Measurements from ENCODE around the gene OR2A42.
"Not testable (repeated sequence)": the region's sequence is repeated elsewhere in the genome, so short reads cannot be mapped to it uniquely, and the experiment has no call there.

The OR2A42 gene

GRCh38 chr7:144231027-144231426, 8.4 kb downstream of the OR2A42 start:
- not testable (repeated sequence) for H3K4me3 ChIP-seq (ENCODE audit: low read length); DNase-seq (ENCODE audit: low read depth, low spot score)

GRCh38 chr7:144228810-144229209, 10.6 kb downstream of the OR2A42 start:
- DNase-seq (ENCODE audit: low read depth, low spot score); H3K4me3 ChIP-seq (ENCODE audit: low read length): not testable (repeated sequence)

DNA sequence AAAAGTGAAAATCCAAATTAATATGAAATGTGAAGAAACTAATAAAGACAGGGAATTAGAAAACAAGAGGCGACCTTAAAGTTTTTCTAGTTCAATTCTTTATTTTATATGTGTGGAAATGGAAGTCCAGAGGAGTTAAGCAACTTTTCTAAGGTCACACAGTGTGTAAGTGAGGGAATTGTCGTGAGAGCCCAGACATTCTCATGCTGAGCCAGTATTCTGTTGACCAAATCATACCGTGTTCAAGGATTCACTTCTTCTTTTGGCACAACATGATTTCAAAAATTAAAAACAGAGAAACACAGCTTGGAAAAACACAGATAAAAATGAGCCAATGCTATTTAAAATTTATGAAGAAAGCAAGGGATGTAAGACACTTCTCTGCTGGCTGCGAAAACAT, 12.5 kb downstream of the OR2A42 start:
- not testable (repeated sequence) for H3K4me3 ChIP-seq (ENCODE audit: low read length); DNase-seq (ENCODE audit: low read depth, low spot score)

- H3K4me3 ChIP-seq (ENCODE audit: low read length); DNase-seq (ENCODE audit: low read depth, low spot score): not testable (repeated sequence)
Observed at GRCh38 chr7:144223675-144224074, 15.7 kb downstream of the OR2A42 start.

GRCh38 chr7:144220531-144220930, 18.9 kb downstream of the OR2A42 start:
- H3K4me3 ChIP-seq (ENCODE audit: low read length); DNase-seq (ENCODE audit: low read depth, low spot score): not testable (repeated sequence)

- H3K4me3 ChIP-seq (ENCODE audit: low read length); DNase-seq (ENCODE audit: low read depth, low spot score): not testable (repeated sequence)
Observed at GRCh38 chr7:144219149-144219548, 20.3 kb downstream of the OR2A42 start.

DNA sequence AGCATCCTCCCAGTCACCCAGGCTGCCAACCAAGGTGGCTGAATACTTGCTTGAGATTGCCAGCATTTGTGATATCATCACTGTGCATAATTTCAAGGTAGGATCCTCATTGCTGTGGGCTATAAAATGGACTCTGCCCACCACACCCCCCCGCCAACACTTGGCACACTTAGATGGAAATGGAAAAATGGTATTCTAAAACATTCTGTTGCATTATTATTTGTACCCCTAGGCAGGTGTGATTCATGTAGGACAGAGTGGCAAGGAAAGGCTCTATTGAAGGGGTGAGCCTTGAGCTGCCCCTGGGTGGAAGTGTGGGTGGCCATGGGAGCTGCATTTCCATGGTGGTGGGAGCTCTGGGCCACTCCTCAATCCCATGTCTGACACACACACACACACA, 20.8 kb downstream of the OR2A42 start:
- H3K4me3 ChIP-seq (ENCODE audit: low read length); DNase-seq (ENCODE audit: low read depth, low spot score): not testable (repeated sequence)

- H3K4me3 ChIP-seq (ENCODE audit: low read length); DNase-seq (ENCODE audit: low read depth, low spot score): not testable (repeated sequence)
Observed at GRCh38 chr7:144217200-144217599, 22.2 kb downstream of the OR2A42 start.

DNA sequence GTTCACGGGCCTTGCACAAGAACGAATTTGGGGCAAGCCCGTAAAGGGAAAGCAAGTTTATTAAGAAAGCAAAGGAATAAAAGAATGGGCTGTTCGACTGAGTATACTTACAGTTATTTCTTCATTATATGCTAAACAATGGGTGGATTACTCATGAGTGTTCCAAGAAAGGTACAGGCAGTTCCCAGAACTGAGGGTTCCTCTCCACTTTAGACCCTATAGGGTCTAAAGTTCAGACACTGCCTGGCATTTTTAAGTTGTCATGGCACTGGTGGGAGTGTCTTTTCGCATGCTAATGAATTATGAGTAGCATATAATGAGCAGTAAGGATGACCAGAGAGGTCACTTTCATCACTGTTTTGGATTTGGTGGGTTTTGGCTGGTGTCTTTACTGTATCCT, 34.1 kb downstream of the OR2A42 start:
- not testable (repeated sequence) for DNase-seq (ENCODE audit: low read depth, low spot score); H3K4me3 ChIP-seq (ENCODE audit: low read length)

DNA sequence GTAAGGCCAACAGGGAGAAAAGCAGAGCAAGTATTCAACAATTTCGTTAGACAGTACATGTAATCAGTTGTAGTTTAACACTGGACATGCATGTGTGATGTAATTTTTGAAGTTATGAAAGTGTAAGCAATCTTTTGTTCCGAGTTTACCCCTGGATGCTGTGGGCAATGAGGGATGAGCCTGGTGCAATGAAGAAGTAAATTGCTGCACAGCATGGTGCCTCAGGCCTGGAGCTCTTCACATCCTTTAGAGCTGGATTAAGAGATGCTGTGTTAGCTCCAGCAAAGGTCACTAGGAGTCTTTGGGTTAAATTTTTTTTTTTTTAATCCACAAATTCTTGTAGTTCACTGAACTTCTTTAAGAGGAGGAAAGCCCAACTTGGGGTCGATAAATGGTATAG, 36.3 kb downstream of the OR2A42 start:
- not testable (repeated sequence) for H3K4me3 ChIP-seq (ENCODE audit: low read length); DNase-seq (ENCODE audit: low read depth, low spot score)

DNA sequence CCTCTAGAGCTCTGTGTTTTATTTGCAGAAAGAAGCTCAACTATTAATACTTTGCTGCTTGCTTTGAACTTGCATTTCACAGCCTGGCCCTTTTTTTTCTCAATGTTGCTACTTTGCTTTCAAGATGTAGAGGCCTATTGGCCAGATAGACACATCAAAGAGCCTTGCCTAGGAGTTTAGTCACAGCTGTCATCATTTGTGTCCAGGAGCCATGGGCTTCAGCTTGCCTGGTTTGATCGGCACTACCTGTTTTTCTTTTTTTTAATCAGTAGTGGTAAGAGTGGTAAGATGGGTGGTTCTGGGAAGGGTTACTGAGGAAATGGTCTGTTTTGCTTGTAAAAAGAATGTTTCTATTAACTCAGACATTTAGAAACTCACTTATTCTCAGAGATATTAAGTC, 37.4 kb downstream of the OR2A42 start:
- H3K4me3 ChIP-seq (ENCODE audit: low read length); DNase-seq (ENCODE audit: low read depth, low spot score): not testable (repeated sequence)

DNA sequence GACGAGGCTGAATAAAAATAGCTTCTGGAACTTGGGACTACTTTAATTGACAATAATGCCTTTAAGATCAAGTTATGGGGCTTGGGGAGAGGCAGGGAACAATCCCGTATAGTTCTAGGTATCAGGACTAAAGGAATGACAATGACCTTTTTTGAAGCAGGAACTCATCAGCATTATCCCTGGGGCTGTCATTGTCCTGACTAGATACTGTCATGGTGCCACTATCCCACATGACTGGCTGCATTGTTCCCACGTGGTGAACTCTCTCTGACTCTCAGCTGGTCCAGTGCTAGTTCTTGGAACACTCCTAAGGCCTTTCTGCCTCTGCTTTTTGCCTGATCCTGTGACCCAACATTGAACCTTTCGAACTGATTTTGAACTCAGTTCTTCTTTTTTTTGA, 40.5 kb downstream of the OR2A42 start:
- not testable (repeated sequence) for DNase-seq (ENCODE audit: low read depth, low spot score); H3K4me3 ChIP-seq (ENCODE audit: low read length)

DNA sequence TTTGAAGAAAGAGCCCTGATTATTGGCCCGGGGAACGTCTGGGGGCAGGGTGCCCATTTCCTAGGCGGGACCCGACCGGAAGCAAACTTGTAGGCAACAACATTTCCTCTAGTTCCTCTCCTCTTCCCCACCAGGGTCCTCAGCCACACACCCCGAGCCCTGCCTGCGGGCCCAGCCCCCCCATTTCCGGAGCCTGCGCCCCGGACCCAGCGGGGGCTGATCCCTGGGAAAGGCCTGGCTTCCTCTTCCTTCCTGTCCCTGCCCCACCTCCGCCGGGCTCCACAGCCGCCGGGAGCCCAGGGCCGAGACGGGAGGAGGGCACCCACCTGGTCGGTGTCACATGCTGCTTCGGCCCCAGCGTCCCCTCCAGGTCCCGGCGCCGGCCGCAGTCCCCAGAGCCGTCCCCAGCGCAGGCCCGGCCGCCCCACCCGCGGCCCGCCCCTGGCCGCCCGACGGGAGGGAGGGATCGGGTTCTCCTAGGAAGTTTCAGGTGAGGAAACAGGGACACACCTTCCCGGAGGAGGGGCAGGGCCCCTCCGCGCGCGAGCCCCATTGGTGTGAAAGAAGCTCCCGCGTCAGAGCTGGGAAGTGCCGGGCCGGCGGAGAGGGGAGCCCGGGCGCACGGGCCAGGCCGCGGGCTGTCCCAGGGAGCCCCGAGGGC, 44.1 kb downstream of the OR2A42 start, which contains the start of gene ARHGEF35:
ARHGEF35 (minus strand) TSS at position 622 of the 661 bp plus-strand sequence. CDS start 7,450 bp downstream, outside the sequence.
- H3K4me3 ChIP-seq (ENCODE audit: low read length); DNase-seq (ENCODE audit: low read depth, low spot score): not testable (repeated sequence)

DNA sequence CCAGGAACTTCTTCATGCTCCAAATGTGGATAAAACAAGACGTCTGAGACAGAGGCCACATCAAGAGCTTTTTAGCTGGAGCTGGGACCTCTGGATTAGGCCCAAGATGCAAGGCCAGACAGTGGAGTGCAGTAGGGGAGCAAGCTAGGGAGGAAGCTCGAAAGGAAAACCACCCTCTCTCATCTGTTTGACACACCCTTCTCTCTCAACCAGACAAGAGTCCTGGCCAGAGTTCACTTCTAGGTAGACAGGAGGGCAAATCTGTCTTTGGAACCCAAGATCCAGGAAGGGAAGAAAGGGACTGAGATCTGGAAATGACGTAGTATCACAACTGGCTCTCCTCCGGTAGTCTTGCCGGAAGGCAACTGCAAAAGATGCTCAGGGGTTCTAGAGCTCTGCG, 45.0 kb downstream of the OR2A42 start:
- DNase-seq (ENCODE audit: low read depth, low spot score); H3K4me3 ChIP-seq (ENCODE audit: low read length): not testable (repeated sequence)

- DNase-seq (ENCODE audit: low read depth, low spot score); H3K4me3 ChIP-seq (ENCODE audit: low read length): not testable (repeated sequence)
Observed at GRCh38 chr7:144193782-144194181, 45.6 kb downstream of the OR2A42 start.

- H3K4me3 ChIP-seq (ENCODE audit: low read length); DNase-seq (ENCODE audit: low read depth, low spot score): not testable (repeated sequence)
Observed at GRCh38 chr7:144188578-144189171, 50.7 kb downstream of the OR2A42 start.

- DNase-seq (ENCODE audit: low read depth, low spot score); H3K4me3 ChIP-seq (ENCODE audit: low read length): not testable (repeated sequence)
Observed at GRCh38 chr7:144187848-144188247, 51.6 kb downstream of the OR2A42 start.

DNA sequence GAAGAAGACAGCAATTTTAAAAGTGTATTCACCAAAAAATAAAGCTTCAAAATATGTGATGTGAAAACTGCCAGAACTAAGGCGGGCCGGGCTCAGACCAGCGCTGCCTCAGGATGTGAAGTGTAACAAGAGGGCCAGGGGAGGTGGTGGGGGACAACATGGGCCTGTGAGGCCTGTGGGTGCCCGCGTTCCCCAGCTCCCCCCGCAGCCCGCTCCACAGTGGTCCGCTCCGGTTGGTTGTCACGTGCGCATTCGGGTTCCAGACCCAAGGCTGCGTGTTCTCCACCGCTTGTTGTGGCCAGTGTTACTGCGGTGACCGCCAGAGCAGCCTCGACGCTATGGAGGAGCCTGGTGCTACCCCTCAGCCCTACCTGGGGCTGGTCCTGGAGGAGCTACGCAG, 56.2 kb downstream of the OR2A42 start, which contains the start of gene CTAGE4:
CTAGE4 (plus strand) TSS at position 301 of the 400 bp plus-strand sequence; CDS start at position 339, 38 bp downstream.
- not testable (repeated sequence) for DNase-seq (ENCODE audit: low read depth, low spot score); H3K4me3 ChIP-seq (ENCODE audit: low read length)

GRCh38 chr7:144179165-144179479, 60.3 kb downstream of the OR2A42 start:
- not testable (repeated sequence) for DNase-seq (ENCODE audit: low read depth, low spot score); H3K4me3 ChIP-seq (ENCODE audit: low read length)

GRCh38 chr7:144178380-144179164, 60.8 kb downstream of the OR2A42 start:
- H3K4me3 ChIP-seq (ENCODE audit: low read length), result not testable (repeated sequence)
- peak; percentile 0 for DNase-seq (ENCODE audit: low read depth, low spot score)
